ENCODE data around the gene RPP14. TPM values are rescaled to one million over a fixed set of nuclear protein-coding genes. Genes with fewer than 3 reads are reported as not detected.
A peak's percentile ranks its signal among the peaks of the same experiment; 100 is the strongest.
"Not testable (repeated sequence)": the region's sequence is repeated elsewhere in the genome, so short reads cannot be mapped to it uniquely, and the experiment has no call there.

RPP14 gene
- total and polyA plus RNA-seq, 2 experiments from 2014 or later, result 11.7 to 18.6 TPM

GRCh38 chr3:58335652-58335947 lies 29.6 kb downstream of the RPP14 start:
- ATAC-seq, result no peak

GRCh38 chr3:58336135-58336882 lies 30.3 kb downstream of the RPP14 start:
- TF ChIP-seq STAT1 (IDR thresholded peaks at IDR 0.05; ENCODE audit: unreplicated experiment), result no peak
- Mint-ChIP-seq H3K36me3 (ENCODE audit: low read depth) (no peaks in the 10 kb centered on the region), H3K9me3 (no peaks in the 10 kb centered on the region), H3K4me1 (peaks cover 18% of the 10 kb centered on the region), H3K4me3 (no peak overlapping the region), H3K27me3 (ENCODE audit: insufficient read depth, low read depth, poor library complexity) (peaks cover 11% of the 10 kb centered on the region), H3K27ac (no peak overlapping the region)
- Histone ChIP-seq H4K20me1 (replicated peaks; ENCODE audit: insufficient read depth) (no peaks in the 10 kb centered on the region), H3F3A (replicated peaks; ENCODE audit: low read depth) (no peaks in the 10 kb centered on the region; the same call in 1 of the 2 replicates), H3K4me1 (ENCODE audit: insufficient read depth) (peaks cover 11% of the 10 kb centered on the region), H3K79me2 (replicated peaks; ENCODE audit: insufficient read depth) (no peaks in the 10 kb centered on the region), H3K9me2 (ENCODE audit: insufficient read depth) (no peaks in the 10 kb centered on the region), H3K36me3 (ENCODE audit: insufficient read depth) (no peaks in the 10 kb centered on the region), H3K27ac (ENCODE audit: low read depth) (no peak overlapping the region), H2AFZ (no peak overlapping the region), H3K27me3 (ENCODE audit: insufficient read depth) (peaks cover 24% of the 10 kb centered on the region), H3K4me2 (no peak overlapping the region), H3K4me3 (no peak overlapping the region)
- DNase-seq (ENCODE audit: low spot score), result no peak
- ATAC-seq, result no peak

More at GRCh38 chr3:58335652-58335947, 29.6 kb downstream of the RPP14 start:
- Mint-ChIP-seq H3K36me3 (ENCODE audit: low read depth) (no peaks in the 10 kb centered on the region), H3K4me1 (peaks cover 18% of the 10 kb centered on the region), H3K4me3 (no peak overlapping the region), H3K27me3 (ENCODE audit: insufficient read depth, low read depth, poor library complexity) (peaks cover 15% of the 10 kb centered on the region), H3K9me3 (no peaks in the 10 kb centered on the region), H3K27ac (no peak overlapping the region)
- H3K36me3 ChIP-seq (ENCODE audit: insufficient read depth), result no peaks in the 10 kb centered on the region
- no peak overlapping the region for H2AFZ ChIP-seq
- DNase-seq (ENCODE audit: low spot score), result no peak
- TF ChIP-seq NANOG (IDR thresholded peaks at IDR 0.05; ENCODE audit: borderline replicate concordance), result no peak
- no peak for TF ChIP-seq CREB1 (CRISPR knock-in tag; IDR thresholded peaks at IDR 0.05; ENCODE audit: low read depth)
- H3K79me2 ChIP-seq (replicated peaks; ENCODE audit: insufficient read depth), result no peaks in the 10 kb centered on the region
- peaks cover 11% of the 10 kb centered on the region for H3K4me1 ChIP-seq (ENCODE audit: insufficient read depth)
- no peak overlapping the region for H3K4me2 ChIP-seq
- H3K27ac ChIP-seq (ENCODE audit: low read depth), result peak overlapping the region; percentile 56; the same call in 1 of the 2 replicates
- no peaks in the 10 kb centered on the region for H3K9me2 ChIP-seq (ENCODE audit: insufficient read depth)
- no peaks in the 10 kb centered on the region for H4K20me1 ChIP-seq (replicated peaks; ENCODE audit: insufficient read depth)
- H3K27me3 ChIP-seq (ENCODE audit: insufficient read depth), result peaks cover 25% of the 10 kb centered on the region
- no peak overlapping the region for H3K4me3 ChIP-seq
- H3F3A ChIP-seq (replicated peaks; ENCODE audit: low read depth), result no peaks in the 10 kb centered on the region; the same call in 1 of the 2 replicates

- H3F3A ChIP-seq (replicated peaks; ENCODE audit: low read depth), result no peaks in the 10 kb centered on the region; the same call in 1 of the 2 replicates
- TF ChIP-seq JUNB (IDR thresholded peaks at IDR 0.05; ENCODE audit: unreplicated experiment) (no peak), REST (IDR thresholded peaks at IDR 0.05; ENCODE audit: unreplicated experiment) (no peak), ZNF331 (CRISPR knock-in tag; IDR thresholded peaks at IDR 0.05; ENCODE audit: low read depth) (no peak), CTCF (conservative IDR thresholded peaks at IDR 0.05; ENCODE audit: low read depth in 2 of 2) (no peak), ZNF114 (CRISPR knock-in tag; IDR thresholded peaks at IDR 0.05) (no peak), STAT1 (IDR thresholded peaks at IDR 0.05; ENCODE audit: unreplicated experiment) (no peak), EZH2phosphoT487 (IDR thresholded peaks at IDR 0.05; ENCODE audit: unreplicated experiment) (no peak), EZH2 (IDR thresholded peaks at IDR 0.05; ENCODE audit: low read depth, unreplicated experiment) (no peak)
- no peaks in the 10 kb centered on the region for H3K79me2 ChIP-seq (replicated peaks; ENCODE audit: insufficient read depth)
These were observed 31.1 kb downstream of the RPP14 start for GRCh38 chr3:58337190-58337589.

GRCh38 chr3:58339146-58339545 lies 33.1 kb downstream of the RPP14 start:
- H3K4me2 ChIP-seq; H3K27ac Mint-ChIP-seq; H3K4me3 ChIP-seq; H2AFZ ChIP-seq; H3K4me3 Mint-ChIP-seq; H3K79me2 ChIP-seq (replicated peaks; ENCODE audit: insufficient read depth); ATAC-seq; H3K9me3 Mint-ChIP-seq; H3K36me3 Mint-ChIP-seq (ENCODE audit: low read depth); H3K36me3 ChIP-seq (ENCODE audit: insufficient read depth); H3K27ac ChIP-seq (ENCODE audit: low read depth); DNase-seq (ENCODE audit: low spot score); H3K9me2 ChIP-seq (ENCODE audit: insufficient read depth); H3K4me1 ChIP-seq (ENCODE audit: insufficient read depth); H3K27me3 ChIP-seq (ENCODE audit: insufficient read depth); H3K27me3 Mint-ChIP-seq (ENCODE audit: insufficient read depth, low read depth, poor library complexity); H3F3A ChIP-seq (replicated peaks; ENCODE audit: low read depth); H4K20me1 ChIP-seq (replicated peaks; ENCODE audit: insufficient read depth): not testable (repeated sequence)
- peaks cover 10% of the 10 kb centered on the region for H3K4me1 Mint-ChIP-seq

More at GRCh38 chr3:58337190-58337589, 31.1 kb downstream of the RPP14 start:
- Mint-ChIP-seq H3K36me3 (ENCODE audit: low read depth) (no peaks in the 10 kb centered on the region), H3K4me1 (peaks cover 15% of the 10 kb centered on the region), H3K27ac (no peak overlapping the region), H3K9me3 (no peaks in the 10 kb centered on the region), H3K27me3 (ENCODE audit: insufficient read depth, low read depth, poor library complexity) (peaks cover 6% of the 10 kb centered on the region), H3K4me3 (no peak overlapping the region)
- Histone ChIP-seq H3K4me1 (ENCODE audit: insufficient read depth) (peaks cover 11% of the 10 kb centered on the region), H3K27ac (ENCODE audit: low read depth) (no peak overlapping the region), H2AFZ (no peak overlapping the region), H3K4me3 (no peak overlapping the region), H3K36me3 (ENCODE audit: insufficient read depth) (no peaks in the 10 kb centered on the region), H3K9me2 (ENCODE audit: insufficient read depth) (no peaks in the 10 kb centered on the region), H3K27me3 (ENCODE audit: insufficient read depth) (peaks cover 16% of the 10 kb centered on the region), H3K4me2 (no peak overlapping the region), H4K20me1 (replicated peaks; ENCODE audit: insufficient read depth) (no peaks in the 10 kb centered on the region)
- ATAC-seq (no peak), DNase-seq (ENCODE audit: low spot score) (no peak)

All from GM23338 (cell line).